Measurements from ENCODE around the gene MBD5.

GRCh38 chr2:148052687-148053086, 31.8 kb downstream of the MBD5 start:
- TF ChIP-seq CTCF (optimal IDR thresholded peaks at IDR 0.05 in 1 of 3, IDR thresholded peaks at IDR 0.05 in 1 of 3, conservative IDR thresholded peaks at IDR 0.05 in 1 of 3; ENCODE audit: extremely low read depth in 1 of 3, insufficient read depth in 2 of 3, low read length in 3 of 3): no peak
- no peak for TF ChIP-seq EZH2 (IDR thresholded peaks at IDR 0.05; ENCODE audit: low read length)
